GM21381 (cell line): ENCODE measurements around the gene ERP27.
A peak's percentile ranks its signal among the peaks of the same experiment; 100 is the strongest.

Source experiments
- ATAC-seq: cut with Tn5 transposase; IDR thresholded peaks from one replicate; pipeline ENCODE4 v1.9.1; 2021; ENCODE audit warnings: mild to moderate bottlenecking, moderate library complexity; ENCODE audit not compliant: unreplicated experiment

ERP27 gene

GRCh38 chr12:14941369-14941768 is 3.0 kb upstream of the ERP27 start:
- ATAC-seq: no peak

- peak; percentile 46 for ATAC-seq
Observed at GRCh38 chr12:14937689-14938088, 648 bp downstream of the ERP27 start.

GRCh38 chr12:14937014-14937413 is 1.3 kb downstream of the ERP27 start:
- ATAC-seq: no peak

- ATAC-seq: no peak
Observed at GRCh38 chr12:14936224-14936861, 2.0 kb downstream of the ERP27 start.

- ATAC-seq: no peak
Observed at GRCh38 chr12:14935031-14935430, 3.3 kb downstream of the ERP27 start.

- no peak for ATAC-seq
Observed at GRCh38 chr12:14934511-14934910, 3.8 kb downstream of the ERP27 start.

- ATAC-seq: no peak
Observed at GRCh38 chr12:14931791-14932560, 6.4 kb downstream of the ERP27 start.

GRCh38 chr12:14931359-14931758 is 7.0 kb downstream of the ERP27 start:
- no peak for ATAC-seq

- ATAC-seq: no peak
Observed at GRCh38 chr12:14930299-14930698, 8.0 kb downstream of the ERP27 start.

GRCh38 chr12:14928931-14929330 is 9.4 kb downstream of the ERP27 start:
- ATAC-seq: no peak

GRCh38 chr12:14927267-14927666 is 11.1 kb downstream of the ERP27 start:
- ATAC-seq: no peak

GRCh38 chr12:14924541-14924940 is 13.8 kb downstream of the ERP27 start:
- ATAC-seq: no peak

GRCh38 chr12:14923944-14924343 is 14.4 kb downstream of the ERP27 start:
- no peak for ATAC-seq

- no peak for ATAC-seq
Observed at GRCh38 chr12:14921218-14921617, 17.1 kb downstream of the ERP27 start.

- no peak for ATAC-seq
Observed at GRCh38 chr12:14920475-14921126, 17.7 kb downstream of the ERP27 start.

- no peak for ATAC-seq
Observed at GRCh38 chr12:14919455-14919854, 18.9 kb downstream of the ERP27 start.

GRCh38 chr12:14915736-14916135 is 22.6 kb downstream of the ERP27 start:
- no peak for ATAC-seq

GRCh38 chr12:14913381-14913781 is 25.0 kb downstream of the ERP27 start:
- no peak for ATAC-seq

GRCh38 chr12:14911131-14911530 is 27.2 kb downstream of the ERP27 start:
- no peak for ATAC-seq

- ATAC-seq: no peak
Observed at GRCh38 chr12:14910090-14910915, 28.0 kb downstream of the ERP27 start.

- no peak for ATAC-seq
Observed at GRCh38 chr12:14907953-14908352, 30.4 kb downstream of the ERP27 start.
